ENCODE measurements around the gene KCNA3. TPM values are rescaled to one million over a fixed set of nuclear protein-coding genes. Genes with fewer than 3 reads are reported as not detected.
A peak's percentile ranks its signal among the peaks of the same experiment; 100 is the strongest.

Gene KCNA3
- under 1 TPM; 0.20 to 0.27 TPM for total RNA-seq
- 1.2 TPM for polyA plus RNA-seq (2013, experiment 1 of 2)
- 1.5 TPM for polyA plus RNA-seq (2013, experiment 2 of 2)
- long read RNA-seq, experiment 1: 0 reads
- long read RNA-seq, experiment 2, partial matches to known transcripts: 0 of 1 reads
- long read RNA-seq, experiment 2, other reads (novel, unspliced or antisense): 0 of 1 reads
- long read RNA-seq, experiment 3, partial matches to known transcripts: 0 of 2 reads
- long read RNA-seq, experiment 3, other reads (novel, unspliced or antisense): 0 of 2 reads
- long read RNA-seq, experiment 4: 0 reads

DNA sequence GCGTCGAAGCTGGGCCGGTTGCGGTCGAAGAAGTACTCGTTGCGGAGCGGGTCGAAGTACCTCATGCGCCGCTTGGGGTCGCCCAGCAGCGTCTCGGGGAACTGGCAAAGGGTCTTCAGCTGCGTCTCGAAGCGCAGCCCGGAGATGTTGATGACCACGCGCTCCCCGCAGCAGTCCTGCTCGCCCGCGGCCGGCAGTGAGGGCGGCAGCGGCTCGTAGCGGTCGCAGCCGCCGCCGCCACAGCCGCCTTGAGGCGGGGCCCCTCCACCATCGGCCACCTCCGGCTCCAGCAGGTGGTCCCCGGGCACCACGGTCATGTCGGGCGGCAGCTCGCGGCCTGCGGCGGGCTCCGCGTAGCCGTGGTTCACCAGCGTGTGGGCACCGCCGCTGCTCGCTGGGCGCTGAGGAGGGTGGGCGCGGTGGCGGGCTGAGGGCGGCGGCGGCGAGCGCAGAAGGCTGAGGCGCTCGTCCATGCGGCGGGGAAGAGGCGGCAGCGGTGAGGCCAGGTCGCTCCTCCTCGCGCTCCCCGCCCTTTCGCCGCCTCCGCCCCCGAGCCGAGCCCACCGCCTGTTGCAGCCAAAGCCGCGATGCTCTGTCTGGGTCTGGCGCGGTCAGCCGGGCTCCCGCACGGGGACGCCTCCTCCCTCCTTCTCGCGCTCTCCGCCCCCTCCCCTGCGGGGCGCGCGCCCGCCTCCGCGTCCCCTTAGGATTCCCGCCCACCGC, at the start of gene KCNA3:
Gene KCNA3, minus strand, starts transcription at position 604 of the 723 bp plus-strand sequence. Its CDS starts 131 bp downstream, at position 473.
- WGBS, 2 experiments (ENCODE audit: insufficient coverage in 1 of 2, insufficient read length in 1 of 2): 1% methylated on average over 52 to 97 of the region's 97 CpGs
- Mint-ChIP-seq H3K4me1 (no peaks in the 10 kb centered on the region), H3K4me3 (peak within 1 kb of the TSS; percentile 54), H3K9me3 (peaks cover 7% of the 10 kb centered on the region), H3K27ac (no peak within 1 kb of the TSS), H3K27me3 (ENCODE audit: insufficient read depth) (peaks cover 90% of the 10 kb centered on the region), H3K36me3 (ENCODE audit: low read depth) (no peaks in the 10 kb centered on the region)
- Histone ChIP-seq H3K9me3 (ENCODE audit: control insufficient read depth, low read length) (peaks cover 6% of the 10 kb centered on the region), H3K9ac (ENCODE audit: extremely low read depth, low read length, poor library complexity, severe bottlenecking) (no peak within 1 kb of the TSS), H3K4me1 (ENCODE audit: control insufficient read depth, insufficient read depth, low read length) (no peaks in the 10 kb centered on the region), H3K27me3 (ENCODE audit: control insufficient read depth, insufficient read depth, low read length, poor library complexity, severe bottlenecking) (peaks cover 84% of the 10 kb centered on the region), H3K4me3 (ENCODE audit: low read length) (peak within 1 kb of the TSS; percentile 64), H3K27ac (ENCODE audit: low read depth, low read length) (no peak within 1 kb of the TSS), H3K36me3 (ENCODE audit: control insufficient read depth, insufficient read depth, low read length) (no peaks in the 10 kb centered on the region)
- TF ChIP-seq, protein P1, sequence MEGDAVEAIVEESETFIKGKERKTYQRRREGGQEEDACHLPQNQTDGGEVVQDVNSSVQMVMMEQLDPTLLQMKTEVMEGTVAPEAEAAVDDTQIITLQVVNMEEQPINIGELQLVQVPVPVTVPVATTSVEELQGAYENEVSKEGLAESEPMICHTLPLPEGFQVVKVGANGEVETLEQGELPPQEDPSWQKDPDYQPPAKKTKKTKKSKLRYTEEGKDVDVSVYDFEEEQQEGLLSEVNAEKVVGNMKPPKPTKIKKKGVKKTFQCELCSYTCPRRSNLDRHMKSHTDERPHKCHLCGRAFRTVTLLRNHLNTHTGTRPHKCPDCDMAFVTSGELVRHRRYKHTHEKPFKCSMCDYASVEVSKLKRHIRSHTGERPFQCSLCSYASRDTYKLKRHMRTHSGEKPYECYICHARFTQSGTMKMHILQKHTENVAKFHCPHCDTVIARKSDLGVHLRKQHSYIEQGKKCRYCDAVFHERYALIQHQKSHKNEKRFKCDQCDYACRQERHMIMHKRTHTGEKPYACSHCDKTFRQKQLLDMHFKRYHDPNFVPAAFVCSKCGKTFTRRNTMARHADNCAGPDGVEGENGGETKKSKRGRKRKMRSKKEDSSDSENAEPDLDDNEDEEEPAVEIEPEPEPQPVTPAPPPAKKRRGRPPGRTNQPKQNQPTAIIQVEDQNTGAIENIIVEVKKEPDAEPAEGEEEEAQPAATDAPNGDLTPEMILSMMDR (conservative IDR thresholded peaks at IDR 0.05): peak; percentile 55
- DNase-seq: peak; percentile 92

DNA sequence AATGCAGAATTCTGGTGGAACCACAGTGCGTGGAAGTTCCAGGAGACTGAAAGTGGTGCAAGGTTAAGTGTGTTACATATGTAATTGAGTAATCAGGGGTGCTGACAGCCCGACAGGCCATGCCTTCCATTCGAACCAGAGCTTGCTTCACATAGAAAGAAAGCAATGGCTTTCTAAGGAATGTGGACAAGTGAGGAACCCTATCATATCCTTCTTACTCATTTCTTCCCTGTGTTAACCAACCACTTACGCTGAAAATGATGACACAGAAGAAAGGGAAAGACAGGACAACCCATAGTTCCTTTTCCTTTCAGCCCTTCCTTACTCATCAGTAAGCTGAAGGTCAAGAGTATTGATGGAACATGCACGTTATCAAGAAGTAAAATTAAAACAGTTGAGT, 48.1 kb upstream of the KCNA3 start:
- WGBS, 2 experiments (ENCODE audit: insufficient coverage in 1 of 2, insufficient read length in 1 of 2): 67 to 87% methylated on average over 1 to 5 of the region's 5 CpGs
- H3K27ac ChIP-seq (ENCODE audit: low read depth, low read length): no peak overlapping the region
- H3K4me3 ChIP-seq (ENCODE audit: low read length): no peak overlapping the region
- peaks cover 43% of the 10 kb centered on the region for H3K27me3 ChIP-seq (ENCODE audit: control insufficient read depth, insufficient read depth, low read length, poor library complexity, severe bottlenecking)
- Mint-ChIP-seq H3K4me3 (no peak overlapping the region), H3K4me1 (no peaks in the 10 kb centered on the region), H3K9me3 (no peaks in the 10 kb centered on the region), H3K27me3 (ENCODE audit: insufficient read depth) (peaks cover 18% of the 10 kb centered on the region), H3K36me3 (ENCODE audit: low read depth) (no peaks in the 10 kb centered on the region), H3K27ac (no peak overlapping the region)
- H3K9me3 ChIP-seq (ENCODE audit: control insufficient read depth, low read length): no peaks in the 10 kb centered on the region
- no peaks in the 10 kb centered on the region for H3K36me3 ChIP-seq (ENCODE audit: control insufficient read depth, insufficient read depth, low read length)
- H3K4me1 ChIP-seq (ENCODE audit: control insufficient read depth, insufficient read depth, low read length): no peaks in the 10 kb centered on the region
- TF ChIP-seq, protein P1 (conservative IDR thresholded peaks at IDR 0.05): no peak
- H3K9ac ChIP-seq (ENCODE audit: extremely low read depth, low read length, poor library complexity, severe bottlenecking): no peak overlapping the region
- DNase-seq: no peak

DNA sequence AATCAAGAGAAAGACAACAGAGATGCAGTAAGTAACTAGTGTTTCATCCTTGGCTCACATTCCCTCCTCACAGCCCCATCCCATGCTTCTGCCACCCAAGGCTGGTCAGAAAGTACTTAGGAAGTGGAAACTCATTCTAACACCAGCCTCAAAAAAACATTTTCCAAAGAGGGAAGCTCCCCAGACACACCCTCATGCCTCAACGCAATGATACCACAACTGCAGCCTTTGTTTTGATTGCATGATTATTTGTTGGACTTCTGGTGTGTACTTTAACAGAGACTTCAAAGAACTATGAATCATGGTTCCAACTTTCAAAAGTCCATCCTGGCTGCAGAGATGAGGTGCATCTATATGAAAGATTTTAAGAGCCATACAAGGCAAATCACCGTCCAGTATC, 45.2 kb upstream of the KCNA3 start:
- no peak overlapping the region for H3K4me3 Mint-ChIP-seq
- H3K9me3 Mint-ChIP-seq: no peaks in the 10 kb centered on the region
- H3K27me3 ChIP-seq (ENCODE audit: control insufficient read depth, insufficient read depth, low read length, poor library complexity, severe bottlenecking): peaks cover 45% of the 10 kb centered on the region
- H3K9ac ChIP-seq (ENCODE audit: extremely low read depth, low read length, poor library complexity, severe bottlenecking): no peak overlapping the region
- H3K27ac Mint-ChIP-seq: no peak overlapping the region
- DNase-seq: no peak
- no peaks in the 10 kb centered on the region for H3K36me3 ChIP-seq (ENCODE audit: control insufficient read depth, insufficient read depth, low read length)
- H3K9me3 ChIP-seq (ENCODE audit: control insufficient read depth, low read length): no peaks in the 10 kb centered on the region
- H3K4me3 ChIP-seq (ENCODE audit: low read length): no peak overlapping the region
- no peaks in the 10 kb centered on the region for H3K4me1 ChIP-seq (ENCODE audit: control insufficient read depth, insufficient read depth, low read length)
- H3K27ac ChIP-seq (ENCODE audit: low read depth, low read length): no peak overlapping the region
- TF ChIP-seq, protein P1 (conservative IDR thresholded peaks at IDR 0.05): no peak
- H3K27me3 Mint-ChIP-seq (ENCODE audit: insufficient read depth): peaks cover 22% of the 10 kb centered on the region
- H3K4me1 Mint-ChIP-seq: peaks cover 5% of the 10 kb centered on the region
- 89 to 90% methylated on average over 1 to 2 of the region's 2 CpGs for WGBS, 2 experiments (ENCODE audit: insufficient coverage in 1 of 2, insufficient read length in 1 of 2)
- H3K36me3 Mint-ChIP-seq (ENCODE audit: low read depth): no peaks in the 10 kb centered on the region
